Epithelial cell of proximal tubule (primary cell): ENCODE measurements around the gene FHAD1. TPM values are rescaled to one million over a fixed set of nuclear protein-coding genes. Genes with fewer than 3 reads are reported as not detected.
A peak's percentile ranks its signal among the peaks of the same experiment; 100 is the strongest.

Experiments
- DNase-seq: peaks from one replicate; pipeline ENCODE4 v3.0.0-alpha.2; 2011; ENCODE audit warnings: low read depth
- H3K4me3 ChIP-seq: 2 replicates; pipeline ENCODE4 v1.5.1; 2011; ENCODE audit warnings: low read depth, mild to moderate bottlenecking, low read length
- total RNA-seq: library from RNA; depleted of rRNA; stranded (reverse); fragments of >200 nt; gene quantifications from 2 replicates; pipeline ENCODE4 v1.2.3, GENCODE V29; 2015
- TF ChIP-seq, protein P1 (sequence below): conservative IDR thresholded peaks from 2 replicates; pipeline ENCODE4 v1.5.1; 2012; ENCODE audit warnings: low read depth, mild to moderate bottlenecking, low read length

Gene FHAD1
- total RNA-seq, 1 donor from 2014 or later, result 0.35 TPM

GRCh38 chr1:15355968-15356625 lies 109.1 kb downstream of the FHAD1 start:
- TF ChIP-seq, protein P1, sequence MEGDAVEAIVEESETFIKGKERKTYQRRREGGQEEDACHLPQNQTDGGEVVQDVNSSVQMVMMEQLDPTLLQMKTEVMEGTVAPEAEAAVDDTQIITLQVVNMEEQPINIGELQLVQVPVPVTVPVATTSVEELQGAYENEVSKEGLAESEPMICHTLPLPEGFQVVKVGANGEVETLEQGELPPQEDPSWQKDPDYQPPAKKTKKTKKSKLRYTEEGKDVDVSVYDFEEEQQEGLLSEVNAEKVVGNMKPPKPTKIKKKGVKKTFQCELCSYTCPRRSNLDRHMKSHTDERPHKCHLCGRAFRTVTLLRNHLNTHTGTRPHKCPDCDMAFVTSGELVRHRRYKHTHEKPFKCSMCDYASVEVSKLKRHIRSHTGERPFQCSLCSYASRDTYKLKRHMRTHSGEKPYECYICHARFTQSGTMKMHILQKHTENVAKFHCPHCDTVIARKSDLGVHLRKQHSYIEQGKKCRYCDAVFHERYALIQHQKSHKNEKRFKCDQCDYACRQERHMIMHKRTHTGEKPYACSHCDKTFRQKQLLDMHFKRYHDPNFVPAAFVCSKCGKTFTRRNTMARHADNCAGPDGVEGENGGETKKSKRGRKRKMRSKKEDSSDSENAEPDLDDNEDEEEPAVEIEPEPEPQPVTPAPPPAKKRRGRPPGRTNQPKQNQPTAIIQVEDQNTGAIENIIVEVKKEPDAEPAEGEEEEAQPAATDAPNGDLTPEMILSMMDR, result no peak
- no peak overlapping the region for H3K4me3 ChIP-seq
- peak; percentile 84 for DNase-seq

DNA sequence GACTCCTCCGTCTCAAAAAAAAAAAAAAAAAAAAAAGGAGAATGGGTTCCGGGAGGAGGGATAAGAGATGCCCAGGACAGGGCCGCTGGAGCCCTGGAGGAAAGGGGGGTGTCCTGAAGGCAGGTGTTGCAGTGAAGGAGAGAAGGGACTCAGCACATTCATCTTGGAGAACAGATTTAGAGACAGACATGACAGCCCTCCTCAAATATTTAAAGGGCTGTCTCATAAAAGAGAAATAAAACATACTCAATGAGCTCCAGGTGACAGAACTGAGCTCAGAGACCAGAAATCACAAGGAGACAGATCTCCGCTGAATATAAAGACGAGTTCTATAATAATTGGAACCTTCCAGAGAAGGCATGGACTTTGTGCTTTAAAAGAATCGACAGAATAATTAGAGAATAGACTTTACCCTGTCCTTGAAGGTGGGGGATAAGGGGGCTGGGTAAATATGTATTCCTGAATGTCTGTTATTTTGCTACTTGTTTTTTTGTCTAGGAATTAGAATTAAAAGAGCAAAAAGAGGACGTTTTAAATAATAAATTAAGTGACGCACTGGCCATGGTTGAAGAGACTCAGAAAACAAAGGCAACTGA lies 110.7 kb downstream of the FHAD1 start:
- TF ChIP-seq, protein P1, result no peak
- DNase-seq, result no peak
- no peak overlapping the region for H3K4me3 ChIP-seq

DNA sequence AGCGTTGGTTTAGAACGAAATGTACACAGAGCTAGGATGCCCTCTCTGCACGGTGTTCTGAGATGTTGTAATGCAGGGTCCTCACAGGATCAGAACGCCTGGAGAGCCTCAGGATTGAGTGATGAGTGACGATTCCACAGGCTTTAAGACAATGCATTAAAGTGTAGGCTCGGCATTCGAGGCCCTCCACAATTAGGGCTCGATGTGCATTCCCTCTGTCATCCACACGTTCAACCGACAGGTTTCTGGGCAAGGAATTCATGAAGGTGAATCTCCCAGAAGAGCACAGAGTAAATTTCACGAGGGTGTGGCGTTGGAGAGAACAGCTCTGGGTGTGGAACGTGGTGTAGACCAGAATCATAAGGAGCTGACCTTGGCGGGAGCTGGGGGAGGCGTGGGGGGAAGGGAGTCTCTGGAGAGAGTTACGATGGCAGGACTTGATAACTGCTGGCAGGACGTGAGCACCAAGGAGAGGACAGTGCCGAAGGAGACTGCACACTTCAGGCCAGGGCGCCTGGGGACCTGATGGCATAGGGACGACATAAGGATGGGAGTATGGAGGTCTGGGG lies 111.6 kb downstream of the FHAD1 start:
- TF ChIP-seq, protein P1, result no peak
- no peak for DNase-seq
- no peak overlapping the region for H3K4me3 ChIP-seq

- TF ChIP-seq, protein P1, result no peak
- DNase-seq, result no peak
Measured at GRCh38 chr1:15360700-15361099, 113.7 kb downstream of the FHAD1 start.

DNA sequence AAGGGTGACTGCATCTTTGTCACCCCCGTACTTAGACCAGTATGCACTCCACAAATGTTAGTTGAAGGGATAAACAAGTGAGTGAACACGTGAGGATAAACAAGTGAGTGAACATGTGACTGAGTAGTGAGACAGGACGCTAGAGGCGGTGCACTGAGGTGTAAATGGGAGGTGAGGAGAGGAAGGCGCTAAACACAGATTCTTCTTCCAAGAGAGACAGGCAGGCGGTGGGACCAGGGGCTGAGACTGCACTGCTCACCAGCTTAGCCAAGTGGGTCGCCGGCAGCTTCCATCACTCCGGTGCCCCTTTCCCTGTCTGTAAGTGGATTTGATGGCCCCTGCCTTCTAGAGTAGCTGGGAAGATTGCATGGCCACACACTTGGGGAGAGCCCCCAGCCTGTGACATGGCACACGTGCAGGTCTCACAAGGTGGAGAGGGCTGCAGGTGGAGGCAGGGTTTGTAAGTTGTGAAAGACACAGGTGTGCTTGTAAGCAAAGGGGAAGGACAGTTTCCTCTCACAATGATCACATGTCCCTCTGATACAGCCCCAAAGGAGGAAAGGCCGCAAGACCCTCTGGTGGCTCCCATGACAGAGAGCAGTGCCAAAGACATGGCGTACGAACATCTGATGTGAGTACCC lies 115.2 kb downstream of the FHAD1 start:
- H3K4me3 ChIP-seq, result no peak overlapping the region
- no peak for DNase-seq
- TF ChIP-seq, protein P1, result no peak

More at GRCh38 chr1:15360700-15361099, 113.7 kb downstream of the FHAD1 start:
- no peak overlapping the region for H3K4me3 ChIP-seq

GRCh38 chr1:15362737-15363128 lies 115.7 kb downstream of the FHAD1 start:
- TF ChIP-seq, protein P1, result no peak
- H3K4me3 ChIP-seq, result no peak overlapping the region
- no peak for DNase-seq
